Upper lobe of left lung (tissue), 6 donors: Measurements from ENCODE around the gene KHK. TPM values are rescaled to one million over a fixed set of nuclear protein-coding genes. Genes with fewer than 3 reads are reported as not detected.

ENCODE experiments used
- ATAC-seq, 2 donors: fragments of 200-7000 bp; cut with Tn5 transposase; one replicate each; pipeline ENCODE4 v1.9.1; 2022; ENCODE audit warnings: mild to moderate bottlenecking in 2 of 2, moderate library complexity in 2 of 2; ENCODE audit not compliant: low FRiP score in 2 of 2
- DNase-seq, 2 donors: peaks; one replicate each; pipeline ENCODE4 v3.0.0-alpha.2; 2019 to 2020
- H3K27ac ChIP-seq, 4 donors: fragments of 200-600 bp; sonication (generic); one replicate each; pipeline ENCODE4 v1.5.1; 2016 to 2019
- H3K27me3 ChIP-seq, 4 donors: fragments of 200-600 bp; sonication (generic); one replicate each; pipeline ENCODE4 v1.5.1; 2017 to 2019
- H3K36me3 ChIP-seq, 4 donors: fragments of 200-600 bp; sonication (generic); one replicate each; pipeline ENCODE4 v1.5.1; 2016 to 2019
- H3K4me1 ChIP-seq, 4 donors: fragments of 200-600 bp; sonication (generic); one replicate each; pipeline ENCODE4 v1.5.1; 2018 to 2019
- H3K4me3 ChIP-seq, 4 donors: fragments of 200-600 bp; sonication (generic); one replicate each; pipeline ENCODE4 v1.5.1; 2017 to 2019; ENCODE audit warnings: mild to moderate bottlenecking in 2 of 4, moderate library complexity in 1 of 4
- H3K9me3 ChIP-seq, 4 donors: fragments of 200-600 bp; sonication (generic); one replicate each; pipeline ENCODE4 v1.5.1; 2018 to 2019
- CTCF ChIP-seq, 6 experiments: fragments of 450-650 bp in 4 of 6; fragments of 200-600 bp in 2 of 6; sonication (generic) in 2 of 6; IDR thresholded peaks; one replicate each; pipeline ENCODE4 v1.5.1; 2016 to 2019; ENCODE audit warnings: antibody characterized with exemption in 6 of 6
- EP300 ChIP-seq, 4 donors: sonication (generic); formaldehyde crosslinking; IDR thresholded peaks; one replicate each; pipeline ENCODE4 v1.5.1; 2017; ENCODE audit warnings: antibody characterized with exemption in 4 of 4, control low read depth in 2 of 4
- POLR2A ChIP-seq, 4 donors: fragments of 450-650 bp; IDR thresholded peaks; one replicate each; pipeline ENCODE4 v1.5.1; 2016 to 2017; ENCODE audit warnings: antibody characterized with exemption in 4 of 4, mild to moderate bottlenecking in 2 of 4
- POLR2AphosphoS5 ChIP-seq, 2 donors: sonication (generic); formaldehyde crosslinking; IDR thresholded peaks; one replicate each; pipeline ENCODE4 v1.5.1; 2017; ENCODE audit warnings: antibody characterized with exemption in 2 of 2
- WGBS, 2 donors: methylation state at CpG; one replicate each; pipeline ENCODE4 v1.1.5; 2017 to 2018; 5-methylcytosine and 5-hydroxymethylcytosine counted together
- total RNA-seq, 6 donors: library from RNA; depleted of rRNA in 4 of 6; stranded (reverse); fragments of >200 nt in 4 of 6; gene quantifications; one replicate each; pipeline versions ENCODE4 v1.1.0 to v1.2.1, GENCODE V29; 2016 to 2021
- donor health status: DM: no; HTN: no; CAD: no; lungs with moderate emphysema.
- donor health status: DM: no; HTN: yes; CAD: no; lungs with severe emphysema.

The KHK gene
- total RNA-seq, 6 donors from 2014 or later, result 2.4 to 10.4 (median 6.3) TPM

DNA sequence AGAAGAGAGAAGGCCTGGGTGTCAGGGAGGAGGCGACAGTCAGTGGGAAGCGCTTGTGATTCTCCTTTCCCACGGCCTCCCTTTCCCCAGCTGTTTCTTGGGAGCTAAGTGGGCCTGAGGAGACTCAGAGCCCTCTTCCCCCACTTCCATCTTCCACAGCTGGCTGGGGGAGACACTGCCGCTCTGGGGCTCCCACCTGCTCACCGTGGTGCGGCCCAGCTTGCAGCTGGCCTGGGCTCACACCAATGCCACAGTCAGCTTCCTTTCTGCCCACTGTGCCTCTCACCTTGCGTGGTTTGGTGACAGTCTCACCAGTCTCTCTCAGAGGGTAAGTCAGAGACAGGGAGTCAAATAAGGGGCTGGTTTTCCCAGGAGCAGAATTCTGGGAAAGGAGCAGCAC, 46.7 kb upstream of the KHK start:
- WGBS, 2 donors, result 95 to 98% methylated on average over 5 to 7 of the region's 7 CpGs
- peaks cover 44 to 78% (median 68%) of the 10 kb centered on the region in 4 donors for H3K36me3 ChIP-seq
- no peaks in the 10 kb centered on the region for H3K27me3 ChIP-seq
- TF ChIP-seq POLR2AphosphoS5 (IDR thresholded peaks at IDR 0.05) (no peak), EP300 (IDR thresholded peaks at IDR 0.05) (no peak), CTCF (IDR thresholded peaks at IDR 0.05) (no peak), POLR2A (IDR thresholded peaks at IDR 0.05) (no peak)
- no peaks in the 10 kb centered on the region for H3K9me3 ChIP-seq
- H3K4me3 ChIP-seq, result no peak overlapping the region
- H3K27ac ChIP-seq, result no peak overlapping the region
- H3K4me1 ChIP-seq, result peaks cover 0 to 4% (median 1%) of the 10 kb centered on the region in 4 donors
- no peak for ATAC-seq
- DNase-seq, result no peak

- DNase-seq (no peak), ATAC-seq (no peak)
- H3K36me3 ChIP-seq, result peaks cover 44 to 73% (median 64%) of the 10 kb centered on the region in 4 donors
- H3K4me1 ChIP-seq, result no peaks in the 10 kb centered on the region
- no peak for TF ChIP-seq EP300 (IDR thresholded peaks at IDR 0.05)
- TF ChIP-seq CTCF (IDR thresholded peaks at IDR 0.05), result no peak
- no peak for TF ChIP-seq POLR2A (IDR thresholded peaks at IDR 0.05)
- TF ChIP-seq POLR2AphosphoS5 (IDR thresholded peaks at IDR 0.05), result no peak
- WGBS, 2 donors, result 84 to 97% methylated on average over 8 of the region's 8 CpGs
- H3K27me3 ChIP-seq, result no peaks in the 10 kb centered on the region
- H3K9me3 ChIP-seq, result no peaks in the 10 kb centered on the region
- no peak overlapping the region for H3K4me3 ChIP-seq
- no peak overlapping the region for H3K27ac ChIP-seq
Measured at GRCh38 chr2:27040282-27040681, 46.3 kb upstream of the KHK start.

DNA sequence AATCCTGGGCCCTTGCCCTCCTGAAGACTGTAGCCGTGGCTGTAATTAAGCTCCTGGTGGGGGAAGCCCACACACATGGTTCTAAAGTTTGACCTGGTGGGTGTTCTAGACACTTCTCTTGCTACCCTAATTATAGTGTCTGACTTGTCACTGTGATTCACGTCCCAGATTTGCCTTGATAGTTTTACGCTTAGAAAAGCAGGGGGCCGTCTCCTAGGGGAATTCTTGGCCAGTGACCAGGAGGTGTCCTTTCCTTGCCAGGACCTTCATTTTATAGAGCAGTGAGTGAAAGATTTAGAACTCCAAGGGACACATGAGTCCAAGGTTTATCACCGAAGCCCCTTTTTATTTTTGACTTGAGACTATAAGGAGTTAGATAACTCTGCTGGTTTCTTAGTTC, 44.8 kb upstream of the KHK start:
- no peaks in the 10 kb centered on the region for H3K9me3 ChIP-seq
- H3K4me1 ChIP-seq, result no peaks in the 10 kb centered on the region
- ATAC-seq, result no peak
- H3K27me3 ChIP-seq, result no peaks in the 10 kb centered on the region
- DNase-seq, result no peak
- TF ChIP-seq CTCF (IDR thresholded peaks at IDR 0.05) (no peak), POLR2AphosphoS5 (IDR thresholded peaks at IDR 0.05) (no peak), EP300 (IDR thresholded peaks at IDR 0.05) (no peak), POLR2A (IDR thresholded peaks at IDR 0.05) (no peak)
- 67 to 80% methylated on average over 5 of the region's 5 CpGs for WGBS, 2 donors
- H3K36me3 ChIP-seq, result peaks cover 33 to 59% (median 50%) of the 10 kb centered on the region in 4 donors
- no peak overlapping the region for H3K4me3 ChIP-seq
- no peak overlapping the region for H3K27ac ChIP-seq

- no peaks in the 10 kb centered on the region for H3K27me3 ChIP-seq
- no peaks in the 10 kb centered on the region for H3K9me3 ChIP-seq
- TF ChIP-seq POLR2AphosphoS5 (IDR thresholded peaks at IDR 0.05) (no peak), CTCF (IDR thresholded peaks at IDR 0.05) (no peak), EP300 (IDR thresholded peaks at IDR 0.05) (no peak), POLR2A (IDR thresholded peaks at IDR 0.05) (peak in 1 of 4 donors; percentile 6)
- ATAC-seq (no peak), DNase-seq (no peak)
- no peak overlapping the region for H3K27ac ChIP-seq
- H3K36me3 ChIP-seq, result peaks cover 30 to 54% (median 45%) of the 10 kb centered on the region in 4 donors
- no peak overlapping the region for H3K4me3 ChIP-seq
- H3K4me1 ChIP-seq, result no peaks in the 10 kb centered on the region
- 83 to 87% methylated on average over 10 of the region's 10 CpGs for WGBS, 2 donors
Measured at GRCh38 chr2:27042159-27042661, 44.4 kb upstream of the KHK start.

- DNase-seq, result no peak
- ATAC-seq, result no peak
Measured at GRCh38 chr2:27042985-27043634, 43.5 kb upstream of the KHK start.

More at GRCh38 chr2:27042985-27043634, 43.5 kb upstream of the KHK start:
- H3K4me1 ChIP-seq, result no peaks in the 10 kb centered on the region
- TF ChIP-seq POLR2A (IDR thresholded peaks at IDR 0.05), result no peak
- TF ChIP-seq CTCF (IDR thresholded peaks at IDR 0.05), result no peak
- TF ChIP-seq POLR2AphosphoS5 (IDR thresholded peaks at IDR 0.05), result no peak
- TF ChIP-seq EP300 (IDR thresholded peaks at IDR 0.05), result no peak
- no peak overlapping the region for H3K4me3 ChIP-seq
- no peak overlapping the region for H3K27ac ChIP-seq
- H3K9me3 ChIP-seq, result no peaks in the 10 kb centered on the region
- 87 to 95% methylated on average over 7 of the region's 7 CpGs for WGBS, 2 donors
- no peaks in the 10 kb centered on the region for H3K27me3 ChIP-seq
- peaks cover 22 to 45% (median 36%) of the 10 kb centered on the region in 4 donors for H3K36me3 ChIP-seq
